Liver (tissue), 9 donors: ENCODE results near the gene LYST. TPM values are rescaled to one million over a fixed set of nuclear protein-coding genes. Genes with fewer than 3 reads are reported as not detected.

Experiments used
- DNase-seq: peaks from one replicate; pipeline ENCODE4 v3.0.0-alpha.2; 2017; ENCODE audit warnings: low spot score
- H3K27ac ChIP-seq, 2 donors: one replicate each; pipeline ENCODE4 v1.7.0; 2013; ENCODE audit warnings: inconsistent platforms in 2 of 2, low read length in 2 of 2, control low read depth in 1 of 2, low read depth in 1 of 2, mild to moderate bottlenecking in 1 of 2
- H3K27me3 ChIP-seq, 4 donors: one replicate each; pipeline versions ENCODE4 v1.6.1 to v1.7.0; 2013; ENCODE audit warnings: low read length in 3 of 4, inconsistent platforms in 1 of 4, mild to moderate bottlenecking in 1 of 4, moderate library complexity in 1 of 4; ENCODE audit not compliant: control insufficient read depth in 4 of 4, insufficient read depth in 4 of 4
- H3K36me3 ChIP-seq, 4 donors: one replicate each; pipeline versions ENCODE4 v1.6.1 to v1.7.0; 2013; ENCODE audit warnings: low read length in 3 of 4, mild to moderate bottlenecking in 3 of 4, low read depth in 1 of 4, moderate library complexity in 1 of 4; ENCODE audit not compliant: control insufficient read depth in 4 of 4, insufficient read depth in 3 of 4
- H3K4me1 ChIP-seq, 4 donors: one replicate each; pipeline versions ENCODE4 v1.6.1 to v1.7.0; 2013; ENCODE audit warnings: low read length in 3 of 4, mild to moderate bottlenecking in 3 of 4, moderate library complexity in 1 of 4; ENCODE audit not compliant: control insufficient read depth in 4 of 4, insufficient read depth in 4 of 4
- H3K4me3 ChIP-seq, 3 donors: one replicate each; pipeline versions ENCODE4 v1.6.1 to v1.7.0; 2013; ENCODE audit warnings: low read length in 3 of 3, control low read depth in 1 of 3, low read depth in 1 of 3, mild to moderate bottlenecking in 1 of 3
- H3K9ac ChIP-seq, 2 donors: one replicate each; pipeline ENCODE4 v1.7.0; 2013; ENCODE audit warnings: low read length in 2 of 2, mild to moderate bottlenecking in 2 of 2, moderate library complexity in 2 of 2, control low read depth in 1 of 2, low read depth in 1 of 2
- H3K9me3 ChIP-seq, 4 donors: one replicate each; pipeline versions ENCODE4 v1.6.1 to v1.7.0; 2013; ENCODE audit warnings: low read length in 3 of 4; ENCODE audit not compliant: control insufficient read depth in 4 of 4
- ATF3 ChIP-seq: IDR thresholded peaks from 2 replicates; pipeline ENCODE4 v1.6.1; 2016; ENCODE audit warnings: antibody characterized with exemption
- CTCF ChIP-seq: fragments of 150-350 bp; IDR thresholded peaks from 2 replicates; pipeline ENCODE4 v1.5.1; 2017; ENCODE audit warnings: improper control_type of control experiment, low read depth, low read length; ENCODE audit not compliant: missing input control
- EGR1 ChIP-seq, 2 donors: IDR thresholded peaks; 2 replicates each; pipeline ENCODE4 v1.6.1; 2016 to 2018; ENCODE audit warnings: antibody characterized with exemption in 2 of 2, low read depth in 2 of 2
- FOXA1 ChIP-seq: IDR thresholded peaks from 2 replicates; pipeline ENCODE4 v1.6.1; 2016; ENCODE audit warnings: antibody characterized with exemption
- FOXA2 ChIP-seq: IDR thresholded peaks from 2 replicates; pipeline ENCODE4 v1.6.1; 2016; ENCODE audit warnings: antibody characterized with exemption
- HNF4A ChIP-seq, 2 donors: conservative IDR thresholded peaks; 2 replicates each; pipeline ENCODE4 v1.6.1; 2016; ENCODE audit warnings: antibody characterized with exemption in 2 of 2, mild to moderate bottlenecking in 2 of 2
- HNF4G ChIP-seq: IDR thresholded peaks from 2 replicates; pipeline ENCODE4 v1.6.1; 2016; ENCODE audit warnings: antibody characterized with exemption
- JUND ChIP-seq, 2 donors: IDR thresholded peaks; 2 replicates each; pipeline ENCODE4 v1.6.1; 2016; ENCODE audit warnings: antibody characterized with exemption in 2 of 2
- MAX ChIP-seq: IDR thresholded peaks from 2 replicates; pipeline ENCODE4 v1.6.1; 2016; ENCODE audit warnings: antibody characterized with exemption
- RAD21 ChIP-seq, 2 donors: IDR thresholded peaks; 2 replicates each; pipeline ENCODE4 v1.6.1; 2016; ENCODE audit warnings: antibody characterized with exemption in 2 of 2, mild to moderate bottlenecking in 2 of 2
- RXRA ChIP-seq, 2 donors: IDR thresholded peaks; 2 replicates each; pipeline ENCODE4 v1.6.1; 2017 to 2018; ENCODE audit warnings: antibody characterized with exemption in 2 of 2, mild to moderate bottlenecking in 1 of 2
- TAF1 ChIP-seq: conservative IDR thresholded peaks from 2 replicates; pipeline ENCODE4 v1.6.1; 2016; ENCODE audit warnings: antibody characterized with exemption, mild to moderate bottlenecking
- YY1 ChIP-seq: IDR thresholded peaks from 2 replicates; pipeline ENCODE4 v1.6.1; 2016; ENCODE audit warnings: antibody characterized with exemption, mild to moderate bottlenecking
- WGBS: extraction: QIAGEN DNeasy Blood & Tissue Kit; methylation state at CpG from one replicate; pipeline ENCODE4 v1.1.7; 2013; 5-methylcytosine and 5-hydroxymethylcytosine counted together
- polyA plus RNA-seq, 2 donors: library from polyadenylated mRNA; stranded (reverse) in 1 of 2; unstranded in 1 of 2; fragments of 200-250 nt in 1 of 2; fragments of >200 nt in 1 of 2; fragmentation: Nextera tagmentation in 1 of 2; extraction: Ambion mirVana in 1 of 2; gene quantifications; one replicate each; pipeline versions ENCODE4 v1.2.1 to v1.2.3, GENCODE V29; 2013 to 2015
- total RNA-seq, 2 donors: library from RNA; depleted of rRNA; stranded (reverse); fragments of >200 nt; gene quantifications; one replicate each; pipeline ENCODE4 v1.2.3, GENCODE V29; 2014
- TF ChIP-seq, protein P1 (sequence below): IDR thresholded peaks from 2 replicates; pipeline ENCODE4 v1.6.1; 2016; ENCODE audit warnings: antibody characterized with exemption, mild to moderate bottlenecking
- TF ChIP-seq, protein P2 (sequence below): IDR thresholded peaks from 2 replicates; pipeline ENCODE4 v1.6.1; 2016; ENCODE audit warnings: antibody characterized with exemption
- donor health status: healthy.
- donor health status: healthy.
- donor health status: healthy.
- donor health status: healthy.
- donor health status: healthy.

The LYST gene
- total and polyA plus RNA-seq, 4 donors, result 3.4 to 45.9 (median 14.2) TPM

DNA sequence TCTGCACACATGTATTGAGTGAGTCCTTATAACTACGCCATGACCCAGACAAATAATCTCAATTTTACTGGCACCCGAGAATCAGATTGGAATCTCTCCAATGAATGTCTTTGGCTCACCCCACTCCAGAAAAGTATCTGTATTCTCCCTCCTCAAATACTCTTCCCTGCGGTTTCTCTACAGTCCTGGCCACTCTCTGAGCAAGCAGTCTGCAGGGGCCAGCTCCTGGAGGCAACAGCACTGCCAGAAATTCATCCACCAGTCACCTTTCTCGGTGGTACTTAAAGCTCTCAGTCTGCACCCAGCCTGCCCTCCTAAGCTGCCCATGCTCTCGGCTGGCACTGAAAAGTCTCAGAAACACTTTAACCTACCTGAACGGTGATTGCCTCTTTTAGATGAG lies 16.1 kb upstream of the LYST start:
- Histone ChIP-seq H3K27ac (peak overlapping the region; percentile 75 to 78), H3K9me3 (no peaks in the 10 kb centered on the region), H3K4me1 (peaks cover 0 to 22% (median 13%) of the 10 kb centered on the region in 4 donors), H3K4me3 (peak overlapping the region; percentile 28 to 64 (median 36)), H3K27me3 (no peaks in the 10 kb centered on the region), H3K9ac (peak overlapping the region in 1 of 2 donors; percentile 17), H3K36me3 (no peaks in the 10 kb centered on the region)
- WGBS, result 35% methylated on average over 6 of the region's 6 CpGs
- no peak for DNase-seq
- TF ChIP-seq EGR1 (IDR thresholded peaks at IDR 0.05; ENCODE audit: low read depth in 2 of 2) (no peak), TAF1 (no peak), RXRA (IDR thresholded peaks at IDR 0.05) (no peak), YY1 (no peak), ATF3 (no peak), FOXA2 (no peak), RAD21 (IDR thresholded peaks at IDR 0.05) (no peak), MAX (no peak), HNF4G (no peak), CTCF (no peak), FOXA1 (no peak), JUND (IDR thresholded peaks at IDR 0.05) (no peak), HNF4A (conservative IDR thresholded peaks at IDR 0.05) (no peak)
- TF ChIP-seq, protein P1, sequence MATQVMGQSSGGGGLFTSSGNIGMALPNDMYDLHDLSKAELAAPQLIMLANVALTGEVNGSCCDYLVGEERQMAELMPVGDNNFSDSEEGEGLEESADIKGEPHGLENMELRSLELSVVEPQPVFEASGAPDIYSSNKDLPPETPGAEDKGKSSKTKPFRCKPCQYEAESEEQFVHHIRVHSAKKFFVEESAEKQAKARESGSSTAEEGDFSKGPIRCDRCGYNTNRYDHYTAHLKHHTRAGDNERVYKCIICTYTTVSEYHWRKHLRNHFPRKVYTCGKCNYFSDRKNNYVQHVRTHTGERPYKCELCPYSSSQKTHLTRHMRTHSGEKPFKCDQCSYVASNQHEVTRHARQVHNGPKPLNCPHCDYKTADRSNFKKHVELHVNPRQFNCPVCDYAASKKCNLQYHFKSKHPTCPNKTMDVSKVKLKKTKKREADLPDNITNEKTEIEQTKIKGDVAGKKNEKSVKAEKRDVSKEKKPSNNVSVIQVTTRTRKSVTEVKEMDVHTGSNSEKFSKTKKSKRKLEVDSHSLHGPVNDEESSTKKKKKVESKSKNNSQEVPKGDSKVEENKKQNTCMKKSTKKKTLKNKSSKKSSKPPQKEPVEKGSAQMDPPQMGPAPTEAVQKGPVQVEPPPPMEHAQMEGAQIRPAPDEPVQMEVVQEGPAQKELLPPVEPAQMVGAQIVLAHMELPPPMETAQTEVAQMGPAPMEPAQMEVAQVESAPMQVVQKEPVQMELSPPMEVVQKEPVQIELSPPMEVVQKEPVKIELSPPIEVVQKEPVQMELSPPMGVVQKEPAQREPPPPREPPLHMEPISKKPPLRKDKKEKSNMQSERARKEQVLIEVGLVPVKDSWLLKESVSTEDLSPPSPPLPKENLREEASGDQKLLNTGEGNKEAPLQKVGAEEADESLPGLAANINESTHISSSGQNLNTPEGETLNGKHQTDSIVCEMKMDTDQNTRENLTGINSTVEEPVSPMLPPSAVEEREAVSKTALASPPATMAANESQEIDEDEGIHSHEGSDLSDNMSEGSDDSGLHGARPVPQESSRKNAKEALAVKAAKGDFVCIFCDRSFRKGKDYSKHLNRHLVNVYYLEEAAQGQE, result no peak
- TF ChIP-seq, protein P2, sequence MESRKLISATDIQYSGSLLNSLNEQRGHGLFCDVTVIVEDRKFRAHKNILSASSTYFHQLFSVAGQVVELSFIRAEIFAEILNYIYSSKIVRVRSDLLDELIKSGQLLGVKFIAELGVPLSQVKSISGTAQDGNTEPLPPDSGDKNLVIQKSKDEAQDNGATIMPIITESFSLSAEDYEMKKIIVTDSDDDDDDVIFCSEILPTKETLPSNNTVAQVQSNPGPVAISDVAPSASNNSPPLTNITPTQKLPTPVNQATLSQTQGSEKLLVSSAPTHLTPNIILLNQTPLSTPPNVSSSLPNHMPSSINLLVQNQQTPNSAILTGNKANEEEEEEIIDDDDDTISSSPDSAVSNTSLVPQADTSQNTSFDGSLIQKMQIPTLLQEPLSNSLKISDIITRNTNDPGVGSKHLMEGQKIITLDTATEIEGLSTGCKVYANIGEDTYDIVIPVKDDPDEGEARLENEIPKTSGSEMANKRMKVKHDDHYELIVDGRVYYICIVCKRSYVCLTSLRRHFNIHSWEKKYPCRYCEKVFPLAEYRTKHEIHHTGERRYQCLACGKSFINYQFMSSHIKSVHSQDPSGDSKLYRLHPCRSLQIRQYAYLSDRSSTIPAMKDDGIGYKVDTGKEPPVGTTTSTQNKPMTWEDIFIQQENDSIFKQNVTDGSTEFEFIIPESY, result no peak
